HEK293 (cell line): ENCODE data around the gene ZIK1.

ENCODE experiments used
- CTCF ChIA-PET: fragments of 350-600 bp; formaldehyde crosslinking; extraction: SDS; loops from one replicate; lab custom pipeline; 2021; ENCODE audit warnings: antibody characterized with exemption; lab: Yijun Ruan, JAX
- POLR2A ChIA-PET: fragments of 300-600 bp; formaldehyde crosslinking; extraction: SDS; loops from one replicate; lab custom pipeline; 2020; ENCODE audit warnings: antibody characterized with exemption, inconsistent platforms; lab: Yijun Ruan, JAX
- H3K27ac ChIP-seq: fragments of 200-500 bp; sonication (Bioruptor generic); 2 replicates; pipeline ENCODE4 v1.5.1; 2014; ENCODE audit warnings: low read depth, low read length, control low read depth, inconsistent platforms; ENCODE audit errors: extremely low read depth
- H3K36me3 ChIP-seq, 2 experiments: fragments of 200-500 bp in 1 of 2; sonication (Bioruptor generic) in 1 of 2; 1 replicate in 1 of 2; 2 replicates in 1 of 2; pipeline ENCODE4 v1.5.1; 2014 to 2017; ENCODE audit warnings: inconsistent platforms in 2 of 2, low read length in 2 of 2; ENCODE audit not compliant: control insufficient read depth in 2 of 2, insufficient read depth in 1 of 2
- H3K4me1 ChIP-seq: fragments of 200-500 bp; sonication (Bioruptor generic); 2 replicates; pipeline ENCODE4 v1.5.1; 2014; ENCODE audit warnings: mild to moderate bottlenecking, low read length, inconsistent platforms; ENCODE audit not compliant: control insufficient read depth, insufficient read depth
- H3K4me3 ChIP-seq: 2 replicates; pipeline ENCODE4 v1.5.1; 2011; ENCODE audit warnings: low read depth, mild to moderate bottlenecking, control low read depth, low read length, moderate library complexity
- H3K9me3 ChIP-seq: fragments of 200-500 bp; sonication (Bioruptor generic); 2 replicates; pipeline ENCODE4 v1.5.1; 2014; ENCODE audit warnings: low read depth, low read length, inconsistent platforms; ENCODE audit not compliant: control insufficient read depth, insufficient read depth
- HOXC10 ChIP-seq: sonication (generic); formaldehyde crosslinking; IDR thresholded peaks from 2 replicates; pipeline ENCODE4 v1.8.1; 2023; ENCODE audit warnings: mild to moderate bottlenecking, missing genetic modification reagents
- OVOL3 ChIP-seq: fragments of 450-650 bp; formaldehyde crosslinking; IDR thresholded peaks from 2 replicates; pipeline ENCODE4 v1.5.1; 2016; ENCODE audit warnings: missing biosample characterization, missing genetic modification characterization
- PRDM2 ChIP-seq: fragments of 450-650 bp; formaldehyde crosslinking; IDR thresholded peaks from 2 replicates; pipeline ENCODE4 v1.5.1; 2016; ENCODE audit warnings: missing biosample characterization, missing genetic modification characterization, borderline replicate concordance
- PRDM6 ChIP-seq: fragments of 450-650 bp; formaldehyde crosslinking; IDR thresholded peaks from 2 replicates; pipeline ENCODE4 v1.5.1; 2017; ENCODE audit warnings: missing biosample characterization, missing genetic modification characterization
- ZBTB48 ChIP-seq: fragments of 450-650 bp; formaldehyde crosslinking; IDR thresholded peaks from 2 replicates; pipeline ENCODE4 v1.5.1; 2016; ENCODE audit warnings: missing biosample characterization, missing genetic modification characterization
- ZBTB6 ChIP-seq: fragments of 450-650 bp; formaldehyde crosslinking; IDR thresholded peaks from 2 replicates; pipeline ENCODE4 v1.5.1; 2017; ENCODE audit warnings: missing biosample characterization, missing genetic modification characterization
- ZFP3 ChIP-seq: fragments of 450-650 bp; formaldehyde crosslinking; IDR thresholded peaks from 2 replicates; pipeline ENCODE4 v1.5.1; 2016; ENCODE audit warnings: low read depth, missing biosample characterization, missing genetic modification characterization
- ZNF132 ChIP-seq: fragments of 450-650 bp; formaldehyde crosslinking; IDR thresholded peaks from 2 replicates; pipeline ENCODE4 v1.5.1; 2017; ENCODE audit warnings: missing biosample characterization, missing genetic modification characterization, borderline replicate concordance
- ZNF157 ChIP-seq: fragments of 450-650 bp; formaldehyde crosslinking; IDR thresholded peaks from 2 replicates; pipeline ENCODE4 v1.5.1; 2016; ENCODE audit warnings: missing biosample characterization, missing genetic modification characterization
- ZNF174 ChIP-seq: fragments of 450-650 bp; formaldehyde crosslinking; IDR thresholded peaks from 2 replicates; pipeline ENCODE4 v1.5.0; 2017; ENCODE audit warnings: missing biosample characterization, mild to moderate bottlenecking, missing genetic modification characterization
- ZNF266 ChIP-seq: fragments of 450-650 bp; formaldehyde crosslinking; IDR thresholded peaks from 2 replicates; pipeline ENCODE4 v1.5.1; 2016; ENCODE audit warnings: missing biosample characterization, missing genetic modification characterization, low read depth
- ZNF335 ChIP-seq: fragments of 450-650 bp; formaldehyde crosslinking; conservative IDR thresholded peaks from 2 replicates; pipeline ENCODE4 v1.5.1; 2016; ENCODE audit warnings: missing biosample characterization, missing genetic modification characterization
- ZNF394 ChIP-seq: fragments of 450-650 bp; formaldehyde crosslinking; IDR thresholded peaks from 2 replicates; pipeline ENCODE4 v1.5.1; 2016; ENCODE audit warnings: missing biosample characterization, missing genetic modification characterization, mild to moderate bottlenecking, moderate library complexity, borderline replicate concordance
- ZNF426 ChIP-seq: fragments of 450-650 bp; formaldehyde crosslinking; IDR thresholded peaks from 2 replicates; pipeline ENCODE4 v1.5.1; 2017; ENCODE audit warnings: missing biosample characterization, missing genetic modification characterization, mild to moderate bottlenecking, inconsistent platforms, moderate library complexity
- ZNF488 ChIP-seq: fragments of 450-650 bp; formaldehyde crosslinking; IDR thresholded peaks from 2 replicates; pipeline ENCODE4 v1.5.1; 2016; ENCODE audit warnings: missing biosample characterization, missing genetic modification characterization
- ZNF513 ChIP-seq: fragments of 450-650 bp; IDR thresholded peaks from 2 replicates; pipeline ENCODE4 v1.5.1; 2018; ENCODE audit warnings: missing biosample characterization, missing genetic modification characterization
- ZNF530 ChIP-seq: fragments of 450-650 bp; formaldehyde crosslinking; IDR thresholded peaks from 2 replicates; pipeline ENCODE4 v1.5.1; 2016; ENCODE audit warnings: low read depth, missing biosample characterization, missing genetic modification characterization
- ZNF571 ChIP-seq: fragments of 450-650 bp; formaldehyde crosslinking; IDR thresholded peaks from 2 replicates; pipeline ENCODE4 v1.5.0; 2017; ENCODE audit warnings: missing biosample characterization, missing genetic modification characterization
- ZNF626 ChIP-seq: fragments of 450-650 bp; sonication (Bioruptor Pico); formaldehyde crosslinking; IDR thresholded peaks from 2 replicates; pipeline ENCODE4 v1.5.1; 2018; ENCODE audit warnings: missing biosample characterization, missing genetic modification characterization, inconsistent platforms

ZIK1 gene

GRCh38 chr19:57583104-57583520 lies 833 bp upstream of the ZIK1 start:
- CTCF ChIA-PET, result no interaction called here
- no peak overlapping the region for H3K4me3 ChIP-seq
- peaks cover 0 to 8% of the 10 kb centered on the region in 2 experiments; a peak in 1 of 3 replicates for H3K36me3 ChIP-seq
- TF ChIP-seq ZNF335 (no peak), ZNF530 (tag by site-specific recombination) (no peak), ZNF626 (no peak), ZNF513 (no peak), ZNF266 (tag by site-specific recombination) (no peak), ZNF426 (tag by site-specific recombination) (no peak), ZNF132 (tag by site-specific recombination) (no peak), ZBTB6 (tag by site-specific recombination) (no peak), ZNF174 (tag by site-specific recombination) (no peak), ZNF394 (tag by site-specific recombination) (no peak), ZBTB48 (tag by site-specific recombination) (no peak), OVOL3 (tag by site-specific recombination) (no peak), ZFP3 (tag by site-specific recombination) (no peak), PRDM2 (tag by site-specific recombination) (no peak), ZNF571 (tag by site-specific recombination) (no peak), ZNF488 (tag by site-specific recombination) (no peak), ZNF157 (tag by site-specific recombination) (no peak), PRDM6 (no peak), HOXC10 (CRISPR knock-in tag) (no peak)
- POLR2A ChIA-PET, result interaction anchor here (0.6 kb wide), 1 partner anchor 125 kb away, joined by 3 read pairs; no protein-coding TSS in a partner anchor
- no peak overlapping the region for H3K27ac ChIP-seq
- H3K4me1 ChIP-seq, result 0 out of 2 replicates have a peak, but pooled peaks cover 2% of the 10 kb centered on the region
- peaks cover 12% of the 10 kb centered on the region for H3K9me3 ChIP-seq
